CD14-positive monocyte (primary cell): ENCODE results near the gene RNF215. TPM values are rescaled to one million over a fixed set of nuclear protein-coding genes. Genes with fewer than 3 reads are reported as not detected.

ENCODE experiments used
- DNase-seq, 3 donors: peaks; one replicate each; pipeline ENCODE4 v3.0.0-alpha.2; 2011 to 2022
- H2AFZ ChIP-seq: 2 replicates; pipeline ENCODE4 v1.6.0; 2012; ENCODE audit warnings: mild to moderate bottlenecking, low read depth, low read length, inconsistent platforms; ENCODE audit not compliant: insufficient read depth, poor library complexity, severe bottlenecking
- H3K27ac ChIP-seq, 2 donors: 1 replicate in 1 of 2; 2 replicates in 1 of 2; pipeline ENCODE4 v1.5.1; 2012 to 2013; ENCODE audit warnings: low read length in 2 of 2, control low read depth in 1 of 2, inconsistent platforms in 1 of 2, low read depth in 1 of 2, mild to moderate bottlenecking in 1 of 2
- H3K27me3 ChIP-seq, 2 donors: one replicate each; pipeline versions ENCODE4 v1.6.0 to v1.6.1; 2011 to 2013; ENCODE audit warnings: low read length in 2 of 2; ENCODE audit not compliant: control insufficient read depth in 2 of 2, insufficient read depth in 2 of 2
- H3K36me3 ChIP-seq, 2 donors: replicated peaks in 1 of 2; 1 replicate in 1 of 2; 2 replicates in 1 of 2; pipeline versions ENCODE4 v1.5.1 to v1.6.1; 2012 to 2013; ENCODE audit warnings: low read length in 2 of 2, control low read depth in 1 of 2, inconsistent platforms in 1 of 2, mild to moderate bottlenecking in 1 of 2; ENCODE audit not compliant: insufficient read depth in 2 of 2, control insufficient read depth in 1 of 2
- H3K4me1 ChIP-seq, 2 donors: 1 replicate in 1 of 2; 2 replicates in 1 of 2; pipeline versions ENCODE4 v1.5.1 to v1.6.1; 2012 to 2013; ENCODE audit warnings: low read length in 2 of 2, control low read depth in 1 of 2, inconsistent platforms in 1 of 2, mild to moderate bottlenecking in 1 of 2, moderate library complexity in 1 of 2; ENCODE audit not compliant: insufficient read depth in 2 of 2, control insufficient read depth in 1 of 2
- H3K4me2 ChIP-seq: replicated peaks from 2 replicates; pipeline ENCODE3; 2012; ENCODE audit warnings: low read length, moderate library complexity, mild to moderate bottlenecking; ENCODE audit not compliant: poor library complexity, severe bottlenecking; ENCODE audit errors: extremely low read depth
- H3K4me3 ChIP-seq, 3 experiments: fragments of 200-600 bp in 1 of 3; sonication (generic) in 1 of 3; replicated peaks in 1 of 3; 1 replicate in 2 of 3; 2 replicates in 1 of 3; pipeline ENCODE4 v1.5.1; 2011 to 2013; ENCODE audit warnings: low read length in 3 of 3, mild to moderate bottlenecking in 3 of 3, control low read depth in 2 of 3, low read depth in 2 of 3, inconsistent platforms in 1 of 3, moderate library complexity in 1 of 3
- H3K79me2 ChIP-seq: 2 replicates; pipeline ENCODE4 v1.6.0; 2012; ENCODE audit warnings: mild to moderate bottlenecking, control low read depth, inconsistent platforms, low read length, moderate library complexity; ENCODE audit not compliant: insufficient read depth
- H3K9ac ChIP-seq: 2 replicates; pipeline ENCODE4 v1.6.0; 2017; ENCODE audit warnings: low read length, mild to moderate bottlenecking; ENCODE audit not compliant: insufficient read depth, poor library complexity, severe bottlenecking
- H3K9me3 ChIP-seq, 2 donors: replicated peaks in 1 of 2; 1 replicate in 1 of 2; 2 replicates in 1 of 2; pipeline versions ENCODE4 v1.5.1 to v1.6.1; 2012 to 2013; ENCODE audit warnings: low read length in 2 of 2, control low read depth in 1 of 2; ENCODE audit not compliant: control insufficient read depth in 1 of 2, insufficient read depth in 1 of 2
- H4K20me1 ChIP-seq: 2 replicates; pipeline ENCODE4 v1.6.0; 2012; ENCODE audit warnings: mild to moderate bottlenecking, low read length, control low read depth, moderate library complexity; ENCODE audit not compliant: insufficient read depth
- H3K27ac Mint-ChIP-seq, 7 donors: one replicate each; pipeline ENCODE4 v1.8.0; 2020; ENCODE audit warnings: mild to moderate bottlenecking in 7 of 7, mixed read lengths in 7 of 7, moderate library complexity in 6 of 7, inconsistent platforms in 2 of 7
- H3K27me3 Mint-ChIP-seq, 3 donors: one replicate each; pipeline ENCODE4 v1.8.0; 2021 to 2022; ENCODE audit warnings: low read depth in 3 of 3, mild to moderate bottlenecking in 3 of 3, mixed read lengths in 3 of 3, moderate library complexity in 3 of 3, inconsistent platforms in 1 of 3
- H3K36me3 Mint-ChIP-seq, 2 donors: one replicate each; pipeline ENCODE4 v1.8.0; 2020; ENCODE audit warnings: mixed read lengths in 2 of 2, inconsistent platforms in 1 of 2, mild to moderate bottlenecking in 1 of 2
- H3K4me1 Mint-ChIP-seq: one replicate; pipeline ENCODE4 v1.8.0; 2020; ENCODE audit warnings: mild to moderate bottlenecking, mixed read lengths
- H3K4me3 Mint-ChIP-seq, 2 donors: one replicate each; pipeline ENCODE4 v1.8.0; 2020; ENCODE audit warnings: mild to moderate bottlenecking in 2 of 2, mixed read lengths in 2 of 2, moderate library complexity in 1 of 2
- H3K9me3 Mint-ChIP-seq, 7 donors: one replicate each; pipeline ENCODE4 v1.8.0; 2020 to 2022; ENCODE audit warnings: mixed read lengths in 7 of 7, mild to moderate bottlenecking in 6 of 7, moderate library complexity in 6 of 7, inconsistent platforms in 2 of 7
- CTCF ChIP-seq: fragments of 200-600 bp; IDR thresholded peaks from one replicate; pipeline ENCODE4 v1.8.0; 2022; ENCODE audit warnings: antibody characterized with exemption, mild to moderate bottlenecking
- WGBS: methylation state at CpG from one replicate; pipeline ENCODE4 v1.1.5; 2013; ENCODE audit warnings: missing lambda C conversion rate; ENCODE audit not compliant: insufficient coverage; 5-methylcytosine and 5-hydroxymethylcytosine counted together
- intact Hi-C, 2 donors: fragments of 100-400 bp; cut with micrococcal nuclease; formaldehyde crosslinking; loops; one replicate each; pipeline versions ENCODE4 v1.15.0 to v1.15.1; 2023
- polyA plus RNA-seq, 3 donors: library from polyadenylated mRNA; depleted of rRNA in 1 of 3; unstranded in 2 of 3; stranded (reverse) in 1 of 3; fragments of 300-500 nt in 2 of 3; fragments of >200 nt in 1 of 3; fragmentation: Illumina TruSeq in 2 of 3; gene quantifications; 1 replicate in 2 of 3; 2 replicates in 1 of 3; pipeline ENCODE4 v1.2.3, GENCODE V29; 2012 to 2021

The RNF215 gene
- polyA plus RNA-seq, 3 donors: 0.26 to 12.2 (median 0.42) TPM

GRCh38 chr22:30416837-30417236, 29.6 kb upstream of the RNF215 start:
- Histone ChIP-seq H2AFZ (no peak overlapping the region), H4K20me1 (no peaks in the 10 kb centered on the region), H3K79me2 (no peaks in the 10 kb centered on the region), H3K9me3 (no peaks in the 10 kb centered on the region), H3K4me1 (no peaks in the 10 kb centered on the region), H3K9ac (no peak overlapping the region), H3K4me3 (no peak overlapping the region), H3K27me3 (no peaks in the 10 kb centered on the region), H3K4me2 (no peak overlapping the region), H3K27ac (no peak overlapping the region), H3K36me3 (peaks cover 4 to 31% of the 10 kb centered on the region in 2 donors)
- Mint-ChIP-seq H3K4me1 (peaks cover 1% of the 10 kb centered on the region), H3K9me3 (no peaks in the 10 kb centered on the region), H3K36me3 (peaks cover 26 to 38% of the 10 kb centered on the region in 2 donors), H3K27ac (no peak overlapping the region), H3K27me3 (peaks cover 0 to 6% (median 3%) of the 10 kb centered on the region in 3 donors), H3K4me3 (no peak overlapping the region)
- no peak for TF ChIP-seq CTCF
- WGBS: no CpG with 5 or more reads among the region's 1 CpG
- DNase-seq: no peak
- intact Hi-C loops: no loop called here

GRCh38 chr22:30416403-30416802, 29.2 kb upstream of the RNF215 start:
- Histone ChIP-seq H3K9ac (no peak overlapping the region), H3K36me3 (peaks cover 4 to 31% of the 10 kb centered on the region in 2 donors), H3K4me1 (no peaks in the 10 kb centered on the region), H3K9me3 (no peaks in the 10 kb centered on the region), H3K27ac (no peak overlapping the region), H3K27me3 (no peaks in the 10 kb centered on the region), H3K4me2 (no peak overlapping the region), H4K20me1 (no peaks in the 10 kb centered on the region), H2AFZ (no peak overlapping the region), H3K4me3 (no peak overlapping the region), H3K79me2 (no peaks in the 10 kb centered on the region)
- Mint-ChIP-seq H3K4me3 (no peak overlapping the region), H3K9me3 (no peaks in the 10 kb centered on the region), H3K27me3 (peaks cover 0 to 6% (median 3%) of the 10 kb centered on the region in 3 donors), H3K27ac (no peak overlapping the region), H3K4me1 (no peaks in the 10 kb centered on the region), H3K36me3 (peaks cover 26 to 38% of the 10 kb centered on the region in 2 donors)
- no peak for DNase-seq
- intact Hi-C loops: no loop called here
- 100% methylated on average over 1 of the region's 2 CpGs for WGBS
- no peak for TF ChIP-seq CTCF
